Upper lobe of right lung (tissue), 1 donor: ENCODE data around the gene EDEM3. TPM values are rescaled to one million over a fixed set of nuclear protein-coding genes. Genes with fewer than 3 reads are reported as not detected.

Experiments
- ATAC-seq: fragments of 200-7000 bp; cut with Tn5 transposase; one replicate; pipeline ENCODE4 v1.9.1; 2020; ENCODE audit warnings: mild to moderate bottlenecking, moderate library complexity
- DNase-seq: peaks from one replicate; pipeline ENCODE4 v3.0.0-alpha.2; 2020
- H3K27ac ChIP-seq: fragments of 200-600 bp; one replicate; pipeline ENCODE4 v1.8.0; 2022
- H3K27me3 ChIP-seq: fragments of 200-600 bp; one replicate; pipeline ENCODE4 v1.8.0; 2022; ENCODE audit warnings: mild to moderate bottlenecking
- H3K36me3 ChIP-seq: fragments of 200-600 bp; one replicate; pipeline ENCODE4 v1.8.0; 2022
- H3K4me1 ChIP-seq: fragments of 200-600 bp; one replicate; pipeline ENCODE4 v1.8.0; 2022
- H3K4me3 ChIP-seq: fragments of 200-600 bp; one replicate; pipeline ENCODE4 v1.8.0; 2022; ENCODE audit warnings: mild to moderate bottlenecking
- H3K9me3 ChIP-seq: fragments of 200-600 bp; one replicate; pipeline ENCODE4 v1.8.0; 2022
- CTCF ChIP-seq: fragments of 200-600 bp; IDR thresholded peaks from one replicate; pipeline ENCODE4 v1.8.0; 2022; ENCODE audit warnings: antibody characterized with exemption
- intact Hi-C: fragments of 100-400 bp; cut with DNase I; formaldehyde crosslinking; loops from one replicate; pipeline ENCODE4 v1.11.0; 2022
- total RNA-seq: library from RNA; stranded (reverse); fragmentation: NEBNext Ultra II Directional; extraction: Animal tissue kit (Norgen Biotek cat#: 25700); gene quantifications from one replicate; pipeline ENCODE4 v1.2.1, GENCODE V29; 2021
- donor health status: DM: no; HTN: yes; CAD: no; lungs with severe emphysema.

Gene EDEM3
- total RNA-seq, 1 donor from 2014 or later, result 43.6 TPM

- Histone ChIP-seq H3K9me3 (no peaks in the 10 kb centered on the region), H3K27ac (no peak overlapping the region), H3K4me1 (no peaks in the 10 kb centered on the region), H3K36me3 (peaks cover 89% of the 10 kb centered on the region), H3K4me3 (no peak overlapping the region), H3K27me3 (no peaks in the 10 kb centered on the region)
- intact Hi-C loops, result no loop called here
- TF ChIP-seq CTCF, result no peak
- ATAC-seq (no peak), DNase-seq (no peak)
Measured at GRCh38 chr1:184698969-184699368, 55.7 kb downstream of the EDEM3 start.

- ATAC-seq (no peak), DNase-seq (no peak)
- Histone ChIP-seq H3K27me3 (no peaks in the 10 kb centered on the region), H3K9me3 (no peaks in the 10 kb centered on the region), H3K4me3 (no peak overlapping the region), H3K27ac (no peak overlapping the region), H3K36me3 (peaks cover 90% of the 10 kb centered on the region), H3K4me1 (no peaks in the 10 kb centered on the region)
- no peak for TF ChIP-seq CTCF
- intact Hi-C loops, result no loop called here
Measured at GRCh38 chr1:184698016-184698415, 56.6 kb downstream of the EDEM3 start.

GRCh38 chr1:184696403-184696802 lies 58.3 kb downstream of the EDEM3 start:
- no peak for TF ChIP-seq CTCF
- intact Hi-C loops, result no loop called here
- Histone ChIP-seq H3K9me3 (no peaks in the 10 kb centered on the region), H3K4me1 (no peaks in the 10 kb centered on the region), H3K27me3 (no peaks in the 10 kb centered on the region), H3K36me3 (peaks cover 86% of the 10 kb centered on the region), H3K4me3 (no peak overlapping the region), H3K27ac (no peak overlapping the region)
- DNase-seq, result no peak
- ATAC-seq, result no peak

GRCh38 chr1:184695023-184695422 lies 59.6 kb downstream of the EDEM3 start:
- no peak overlapping the region for H3K27ac ChIP-seq

GRCh38 chr1:184693011-184693410 lies 61.6 kb downstream of the EDEM3 start:
- no peak overlapping the region for H3K27ac ChIP-seq
- no peaks in the 10 kb centered on the region for H3K4me1 ChIP-seq
- no peaks in the 10 kb centered on the region for H3K9me3 ChIP-seq
- H3K27me3 ChIP-seq, result no peaks in the 10 kb centered on the region
- H3K4me3 ChIP-seq, result no peak overlapping the region
- ATAC-seq, result no peak
- intact Hi-C loops, result no loop called here
- peaks cover 53% of the 10 kb centered on the region for H3K36me3 ChIP-seq
- TF ChIP-seq CTCF, result no peak
- no peak for DNase-seq

More at GRCh38 chr1:184695023-184695422, 59.6 kb downstream of the EDEM3 start:
- no peaks in the 10 kb centered on the region for H3K4me1 ChIP-seq
- no peak for TF ChIP-seq CTCF
- H3K27me3 ChIP-seq, result no peaks in the 10 kb centered on the region
- peaks cover 73% of the 10 kb centered on the region for H3K36me3 ChIP-seq
- intact Hi-C loops, result no loop called here
- DNase-seq (no peak), ATAC-seq (no peak)
- H3K4me3 ChIP-seq, result no peak overlapping the region
- no peaks in the 10 kb centered on the region for H3K9me3 ChIP-seq

- Histone ChIP-seq H3K4me1 (no peaks in the 10 kb centered on the region), H3K9me3 (no peaks in the 10 kb centered on the region), H3K27me3 (no peaks in the 10 kb centered on the region), H3K4me3 (no peak overlapping the region), H3K36me3 (peaks cover 49% of the 10 kb centered on the region), H3K27ac (no peak overlapping the region)
- ATAC-seq, result peak; percentile 37
- peak; percentile 75 for TF ChIP-seq CTCF
- intact Hi-C loops, result no loop called here
- DNase-seq, result no peak
Measured at GRCh38 chr1:184691719-184692324, 62.8 kb downstream of the EDEM3 start.
